Measurements from ENCODE around the gene HSPG2. TPM values are rescaled to one million over a fixed set of nuclear protein-coding genes. Genes with fewer than 3 reads are reported as not detected.

Gene HSPG2
- total and polyA plus RNA-seq, 10 of the 15 experiments (the other 5 are each of a cell fraction or from before 2014, with no cell fraction given): 0.30 to 3.4 (median 0.73) TPM; not detected in 2

GRCh38 chr1:21837476-21837875, 99.6 kb downstream of the HSPG2 start:
- intact Hi-C loops (cut with micrococcal nuclease; ENCODE audit: unreplicated experiment): no loop called here
- WGBS (ENCODE audit: insufficient coverage, insufficient replicate concordance, low lambda C conversion rate, missing lambda C conversion rate): 48% methylated on average over 10 of the region's 10 CpGs
- BruUV-seq (replicated peaks): no TSS peak
- ChIA-PET CTCF (no interaction called here), SMC1A (ENCODE audit: uncharacterized antibody, unreplicated experiment) (no interaction called here), RAD21 (ENCODE audit: unreplicated experiment) (no interaction called here), POLR2A (no interaction called here)
- Histone ChIP-seq H4K20me1 (ENCODE audit: control insufficient read depth, insufficient read depth) (no peaks in the 10 kb centered on the region), H2AFZ (ENCODE audit: control insufficient read depth, low read depth, low read length) (no peak overlapping the region), H3K4me2 (ENCODE audit: control insufficient read depth, insufficient read depth) (no peak overlapping the region), H3K36me3 (ENCODE audit: control insufficient read depth in 2 of 2, insufficient read depth in 2 of 2, low read length in 1 of 2) (no peaks in the 10 kb centered on the region), H3K9ac (ENCODE audit: control insufficient read depth, insufficient read depth, low read length) (no peak overlapping the region), H3K9me3 (replicated peaks; ENCODE audit: control insufficient read depth, insufficient read depth, low read length) (peaks cover 7% of the 10 kb centered on the region; the same call in 1 of the 3 replicates), H3K27me3 (replicated peaks in 1 of 2; ENCODE audit: control insufficient read depth in 2 of 2, insufficient read depth in 2 of 2, low read length in 1 of 2) (no peaks in the 10 kb centered on the region), H3K79me2 (ENCODE audit: control insufficient read depth, insufficient read depth, low read length) (no peaks in the 10 kb centered on the region), H3K4me3 (no peak overlapping the region), H3K27ac (ENCODE audit: control insufficient read depth, insufficient read depth) (no peak overlapping the region), H3K4me1 (ENCODE audit: control insufficient read depth, insufficient read depth, low read length) (no peaks in the 10 kb centered on the region)
- FAIRE-seq: no peak
- in situ Hi-C loops (cut with MboI): no loop called here
- no peak for ATAC-seq
- no peak for DNase-seq (ENCODE audit: low read depth, low spot score)
- TF ChIP-seq MYC (IDR thresholded peaks at IDR 0.05; ENCODE audit: insufficient read depth, insufficient read length, insufficient replicate concordance, low read length, severe bottlenecking) (no peak), NFYB (IDR thresholded peaks at IDR 0.05; ENCODE audit: insufficient read depth, low read depth, low read length) (no peak), ATF2 (IDR thresholded peaks at IDR 0.05; ENCODE audit: low read length) (no peak), SREBF2 (IDR thresholded peaks at IDR 0.05; ENCODE audit: low read length) (no peak), CBX5 (IDR thresholded peaks at IDR 0.05; ENCODE audit: low read depth) (no peak), NR2F1 (conservative IDR thresholded peaks at IDR 0.05) (no peak), HDGF (IDR thresholded peaks at IDR 0.05) (no peak), SMAD1 (IDR thresholded peaks at IDR 0.05; ENCODE audit: low read depth, partially characterized antibody) (no peak), NFYA (IDR thresholded peaks at IDR 0.05; ENCODE audit: borderline replicate concordance, low read depth, low read length) (no peak), TCF3 (IDR thresholded peaks at IDR 0.05; ENCODE audit: borderline replicate concordance, insufficient read depth, low read depth, low read length) (no peak), REST (IDR thresholded peaks at IDR 0.05; ENCODE audit: low read depth, low read length) (no peak), MYB (IDR thresholded peaks at IDR 0.05; ENCODE audit: borderline replicate concordance, low read depth, low read length) (no peak), SMC3 (IDR thresholded peaks at IDR 0.05; ENCODE audit: borderline replicate concordance, low read length) (no peak), ATF7 (IDR thresholded peaks at IDR 0.05; ENCODE audit: low read depth) (no peak), RCOR1 (conservative IDR thresholded peaks at IDR 0.05; ENCODE audit: low read depth, low read length) (no peak), RFX5 (IDR thresholded peaks at IDR 0.05; ENCODE audit: low read depth, low read length) (no peak), RB1 (IDR thresholded peaks at IDR 0.05; ENCODE audit: borderline replicate concordance) (no peak), SKIL (IDR thresholded peaks at IDR 0.05; ENCODE audit: low read depth, poor library complexity, severe bottlenecking) (no peak)

Measured in GM12878 (cell line).